BLaER1 (cell line): ENCODE results near the gene LMBRD1.

Source experiments
- H3K27ac ChIP-seq: shearing (Covaris generic); formaldehyde crosslinking; 2 replicates; pipeline ENCODE4 v1.8.1; 2022
- H3K27me3 ChIP-seq: shearing (Covaris generic); formaldehyde crosslinking; 2 replicates; pipeline ENCODE4 v1.8.1; 2022
- H3K36me3 ChIP-seq: shearing (Covaris generic); formaldehyde crosslinking; 2 replicates; pipeline ENCODE4 v1.8.1; 2022
- H3K4me1 ChIP-seq: shearing (Covaris generic); formaldehyde crosslinking; 2 replicates; pipeline ENCODE4 v1.8.1; 2022
- H3K4me2 ChIP-seq: shearing (Covaris generic); formaldehyde crosslinking; 2 replicates; pipeline ENCODE4 v1.8.1; 2022
- H3K4me3 ChIP-seq: shearing (Covaris generic); formaldehyde crosslinking; 2 replicates; pipeline ENCODE4 v1.8.1; 2022
- H3K9ac ChIP-seq: shearing (Covaris generic); formaldehyde crosslinking; 2 replicates; pipeline ENCODE4 v1.8.1; 2022
- H3K9me3 ChIP-seq: shearing (Covaris generic); formaldehyde crosslinking; 2 replicates; pipeline ENCODE4 v1.8.1; 2022
- H4K20me1 ChIP-seq: shearing (Covaris generic); formaldehyde crosslinking; 2 replicates; pipeline ENCODE4 v1.8.1; 2022
- Cebpa-rat ChIP-seq: shearing (Covaris generic); IDR thresholded peaks from 2 replicates; pipeline ENCODE4 v1.8.1; 2022

LMBRD1 gene

GRCh38 chr6:69665437-69665836 is 131.4 kb downstream of the LMBRD1 start:
- H4K20me1 ChIP-seq, result no peaks in the 10 kb centered on the region
- TF ChIP-seq Cebpa-rat, result no peak
- no peaks in the 10 kb centered on the region for H3K27me3 ChIP-seq
- no peak overlapping the region for H3K4me2 ChIP-seq
- H3K4me1 ChIP-seq, result 0 out of 2 replicates have a peak, but pooled peaks cover 5% of the 10 kb centered on the region
- no peak overlapping the region for H3K4me3 ChIP-seq
- no peaks in the 10 kb centered on the region for H3K36me3 ChIP-seq
- no peaks in the 10 kb centered on the region for H3K9me3 ChIP-seq
- no peak overlapping the region for H3K9ac ChIP-seq
- no peak overlapping the region for H3K27ac ChIP-seq

GRCh38 chr6:69664551-69664950 is 132.3 kb downstream of the LMBRD1 start:
- no peak overlapping the region for H3K4me3 ChIP-seq
- TF ChIP-seq Cebpa-rat, result no peak

GRCh38 chr6:69663215-69663614 is 133.6 kb downstream of the LMBRD1 start:
- Histone ChIP-seq H4K20me1 (no peaks in the 10 kb centered on the region), H3K4me2 (no peak overlapping the region), H3K4me3 (no peak overlapping the region), H3K27ac (no peak overlapping the region), H3K4me1 (0 out of 2 replicates have a peak, but pooled peaks cover 5% of the 10 kb centered on the region), H3K9ac (no peak overlapping the region), H3K9me3 (peaks cover 11% of the 10 kb centered on the region), H3K27me3 (no peaks in the 10 kb centered on the region), H3K36me3 (no peaks in the 10 kb centered on the region)
- TF ChIP-seq Cebpa-rat, result no peak

More at GRCh38 chr6:69664551-69664950, 132.3 kb downstream of the LMBRD1 start:
- H3K27ac ChIP-seq, result no peak overlapping the region
- H3K27me3 ChIP-seq, result no peaks in the 10 kb centered on the region
- no peak overlapping the region for H3K9ac ChIP-seq
- no peak overlapping the region for H3K4me2 ChIP-seq
- no peaks in the 10 kb centered on the region for H3K36me3 ChIP-seq
- H3K4me1 ChIP-seq, result 0 out of 2 replicates have a peak, but pooled peaks cover 5% of the 10 kb centered on the region
- no peaks in the 10 kb centered on the region for H3K9me3 ChIP-seq
- H4K20me1 ChIP-seq, result no peaks in the 10 kb centered on the region

GRCh38 chr6:69650703-69651102 is 146.1 kb downstream of the LMBRD1 start:
- H3K4me3 ChIP-seq, result no peak overlapping the region
- no peak for TF ChIP-seq Cebpa-rat
- H3K27ac ChIP-seq, result no peak overlapping the region
- H3K9me3 ChIP-seq, result no peaks in the 10 kb centered on the region
- H3K4me2 ChIP-seq, result no peak overlapping the region
- no peak overlapping the region for H3K9ac ChIP-seq
- no peaks in the 10 kb centered on the region for H3K4me1 ChIP-seq
- H3K27me3 ChIP-seq, result no peaks in the 10 kb centered on the region
- H3K36me3 ChIP-seq, result no peaks in the 10 kb centered on the region
- no peaks in the 10 kb centered on the region for H4K20me1 ChIP-seq

GRCh38 chr6:69647726-69648125 is 149.1 kb downstream of the LMBRD1 start:
- no peak overlapping the region for H3K9ac ChIP-seq
- no peaks in the 10 kb centered on the region for H3K27me3 ChIP-seq
- no peaks in the 10 kb centered on the region for H4K20me1 ChIP-seq
- no peaks in the 10 kb centered on the region for H3K4me1 ChIP-seq
- no peak overlapping the region for H3K4me2 ChIP-seq
- H3K27ac ChIP-seq, result no peak overlapping the region
- no peak overlapping the region for H3K4me3 ChIP-seq
- H3K9me3 ChIP-seq, result no peaks in the 10 kb centered on the region
- no peak for TF ChIP-seq Cebpa-rat
- no peaks in the 10 kb centered on the region for H3K36me3 ChIP-seq

- H3K4me2 ChIP-seq, result no peak overlapping the region
- TF ChIP-seq Cebpa-rat, result no peak
- H3K36me3 ChIP-seq, result no peaks in the 10 kb centered on the region
These were observed 153.1 kb downstream of the LMBRD1 start for GRCh38 chr6:69643688-69644087.

GRCh38 chr6:69632932-69633331 is 163.9 kb downstream of the LMBRD1 start:
- Histone ChIP-seq H3K4me1 (peaks cover 6% of the 10 kb centered on the region), H3K4me3 (no peak overlapping the region), H3K4me2 (no peak overlapping the region), H3K9ac (no peak overlapping the region), H4K20me1 (no peaks in the 10 kb centered on the region), H3K27me3 (no peaks in the 10 kb centered on the region), H3K9me3 (no peaks in the 10 kb centered on the region), H3K36me3 (no peaks in the 10 kb centered on the region), H3K27ac (no peak overlapping the region)
- no peak for TF ChIP-seq Cebpa-rat

More at GRCh38 chr6:69643688-69644087, 153.1 kb downstream of the LMBRD1 start:
- Histone ChIP-seq H3K4me1 (no peaks in the 10 kb centered on the region), H3K27ac (no peak overlapping the region), H3K9ac (no peak overlapping the region), H3K27me3 (no peaks in the 10 kb centered on the region), H3K9me3 (no peaks in the 10 kb centered on the region), H3K4me3 (no peak overlapping the region), H4K20me1 (no peaks in the 10 kb centered on the region)

GRCh38 chr6:69631552-69632346 is 165.1 kb downstream of the LMBRD1 start:
- Histone ChIP-seq H3K27me3 (no peaks in the 10 kb centered on the region), H3K9ac (no peak overlapping the region), H3K4me2 (no peak overlapping the region), H3K9me3 (no peaks in the 10 kb centered on the region), H3K4me3 (no peak overlapping the region), H4K20me1 (no peaks in the 10 kb centered on the region), H3K4me1 (peaks cover 6% of the 10 kb centered on the region), H3K27ac (no peak overlapping the region), H3K36me3 (no peaks in the 10 kb centered on the region)
- TF ChIP-seq Cebpa-rat, result no peak

GRCh38 chr6:69630767-69631166 is 166.0 kb downstream of the LMBRD1 start:
- Histone ChIP-seq H4K20me1 (no peaks in the 10 kb centered on the region), H3K27me3 (no peaks in the 10 kb centered on the region), H3K36me3 (no peaks in the 10 kb centered on the region), H3K4me3 (no peak overlapping the region), H3K4me2 (no peak overlapping the region), H3K4me1 (peaks cover 6% of the 10 kb centered on the region), H3K9ac (no peak overlapping the region), H3K27ac (no peak overlapping the region), H3K9me3 (no peaks in the 10 kb centered on the region)
- no peak for TF ChIP-seq Cebpa-rat

- Histone ChIP-seq H4K20me1 (no peaks in the 10 kb centered on the region), H3K36me3 (no peaks in the 10 kb centered on the region), H3K4me2 (no peak overlapping the region), H3K9ac (no peak overlapping the region), H3K9me3 (no peaks in the 10 kb centered on the region), H3K27me3 (no peaks in the 10 kb centered on the region), H3K4me1 (peaks cover 6% of the 10 kb centered on the region), H3K27ac (no peak overlapping the region), H3K4me3 (no peak overlapping the region)
- no peak for TF ChIP-seq Cebpa-rat
These were observed 169.2 kb downstream of the LMBRD1 start for GRCh38 chr6:69627625-69628024.

- H3K4me3 ChIP-seq, result no peak overlapping the region
- peak; percentile 88; the same call in 1 of the 2 replicates for TF ChIP-seq Cebpa-rat
- H3K9ac ChIP-seq, result no peak overlapping the region
These were observed 171.9 kb downstream of the LMBRD1 start for GRCh38 chr6:69624944-69625343.

More at GRCh38 chr6:69624944-69625343, 171.9 kb downstream of the LMBRD1 start:
- H4K20me1 ChIP-seq, result no peaks in the 10 kb centered on the region
- no peak overlapping the region for H3K4me2 ChIP-seq
- no peak overlapping the region for H3K27ac ChIP-seq
- H3K4me1 ChIP-seq, result no peaks in the 10 kb centered on the region
- no peaks in the 10 kb centered on the region for H3K36me3 ChIP-seq
- H3K27me3 ChIP-seq, result no peaks in the 10 kb centered on the region
- H3K9me3 ChIP-seq, result no peaks in the 10 kb centered on the region
